ENCODE data around the gene MR1. TPM values are rescaled to one million over a fixed set of nuclear protein-coding genes. Genes with fewer than 3 reads are reported as not detected.

Gene MR1
- total and polyA plus RNA-seq, 9 of the 15 experiments (the other 6 are each of a cell fraction or from before 2014, with no cell fraction given) = 9.7 to 21.7 (median 15.6) TPM

GRCh38 chr1:181033799-181034451, at the start of gene MR1 (continued):
- TF ChIP-seq GATA2 (CRISPR knock-in tag; IDR thresholded peaks at IDR 0.05) (no peak), ELF1 (tag; IDR thresholded peaks at IDR 0.05) (peak; percentile 80), HMG20B (CRISPR knock-in tag; IDR thresholded peaks at IDR 0.05) (no peak), ZNF707 (CRISPR knock-in tag; conservative IDR thresholded peaks at IDR 0.05) (no peak), MED1 (CRISPR knock-in tag; IDR thresholded peaks at IDR 0.05; ENCODE audit: borderline replicate concordance) (no peak), PREB (CRISPR knock-in tag; IDR thresholded peaks at IDR 0.05) (no peak), PPARD (CRISPR knock-in tag; IDR thresholded peaks at IDR 0.05) (no peak), ZNF143 (CRISPR knock-in tag; IDR thresholded peaks at IDR 0.05) (no peak), HDAC2 (IDR thresholded peaks at IDR 0.05) (no peak), ZNF449 (CRISPR knock-in tag; IDR thresholded peaks at IDR 0.05) (no peak), HNRNPLL (IDR thresholded peaks at IDR 0.05; ENCODE audit: low read depth, low read length, poor library complexity, severe bottlenecking) (no peak), ELK1 (CRISPR knock-in tag; IDR thresholded peaks at IDR 0.05) (no peak), ZNF12 (CRISPR knock-in tag; IDR thresholded peaks at IDR 0.05) (no peak), ARID3A (IDR thresholded peaks at IDR 0.05; ENCODE audit: borderline replicate concordance, low read depth, low read length) (no peak), MCM2 (IDR thresholded peaks at IDR 0.05; ENCODE audit: low read depth) (no peak), ETV1 (tag; conservative IDR thresholded peaks at IDR 0.05; ENCODE audit: low read depth) (no peak), SIN3B (IDR thresholded peaks at IDR 0.05; ENCODE audit: low read depth) (no peak), STAT6 (CRISPR knock-in tag; IDR thresholded peaks at IDR 0.05) (no peak), TFAM (CRISPR knock-in tag; conservative IDR thresholded peaks at IDR 0.05) (no peak), TRIM28 (IDR thresholded peaks at IDR 0.05) (no peak)
